Endothelial cell of umbilical vein (primary cell): Measurements from ENCODE around the gene TMEM269. TPM values are rescaled to one million over a fixed set of nuclear protein-coding genes. Genes with fewer than 3 reads are reported as not detected.

ENCODE experiments used
- BruUV-seq: library from RNA; stranded (reverse); fragments of 400-500 nt; replicated peaks from 2 replicates; lab custom pipeline; 2021; lab: Mats Ljungman, UMichigan
- CTCF ChIA-PET: fragments of 300-600, 350-600 bp; sonication (Branson Sonifier 250); formaldehyde crosslinking; loops from one replicate; lab custom pipeline; 2021; ENCODE audit warnings: antibody characterized with exemption, inconsistent platforms; lab: Charles Lee
- POLR2A ChIA-PET: fragments of 300-600, 350-600 bp; sonication (Branson Sonifier 250); formaldehyde crosslinking; loops from one replicate; lab custom pipeline; 2021; ENCODE audit warnings: antibody characterized with exemption, inconsistent platforms; lab: Charles Lee
- DNase-seq: peaks from one replicate; pipeline ENCODE4 v3.0.0-alpha.2; 2011; ENCODE audit warnings: low read depth, low spot score
- FAIRE-seq: peaks from 2 replicates; lab custom pipeline; 2011; peaks lifted over from hg19 to GRCh38; lab: Jason Lieb, UNC
- H2AFZ ChIP-seq: 2 replicates; pipeline ENCODE4 v1.6.0; 2012; ENCODE audit warnings: low read depth, low read length, control low read depth, inconsistent platforms
- H3K27ac ChIP-seq: 2 replicates; pipeline ENCODE4 v1.5.1; 2011; ENCODE audit warnings: low read depth, mild to moderate bottlenecking, control low read depth, low read length, moderate library complexity; ENCODE audit not compliant: insufficient read depth
- H3K27me3 ChIP-seq, 2 experiments: 2 replicates each; pipeline versions ENCODE4 v1.6.0 to v1.6.1; 2011; ENCODE audit warnings: low read length in 2 of 2, mixed read lengths in 1 of 2; ENCODE audit not compliant: control insufficient read depth in 2 of 2, insufficient read depth in 2 of 2
- H3K36me3 ChIP-seq, 2 experiments: 2 replicates in 1 of 2; 3 replicates in 1 of 2; pipeline ENCODE4 v1.5.1; 2011; ENCODE audit warnings: low read length in 2 of 2, mild to moderate bottlenecking in 1 of 2, moderate library complexity in 1 of 2; ENCODE audit not compliant: control insufficient read depth in 2 of 2, insufficient read depth in 2 of 2; ENCODE audit errors: extremely low read depth in 1 of 2
- H3K4me1 ChIP-seq: 3 replicates; pipeline ENCODE4 v1.5.1; 2011; ENCODE audit warnings: mild to moderate bottlenecking, low read length; ENCODE audit not compliant: control insufficient read depth, insufficient read depth; ENCODE audit errors: extremely low read depth
- H3K4me2 ChIP-seq: 2 replicates; pipeline ENCODE4 v1.6.1; 2011; ENCODE audit warnings: low read length, control low read depth, mixed read lengths; ENCODE audit not compliant: insufficient read depth
- H3K4me3 ChIP-seq, 3 experiments: fragments of 200-600 bp in 1 of 3; sonication (generic), shearing (Covaris generic) in 1 of 3; replicated peaks in 1 of 3; 2 replicates each; pipeline ENCODE4 v1.5.1; 2011 to 2016; ENCODE audit warnings: control low read depth in 3 of 3, low read length in 3 of 3, mild to moderate bottlenecking in 2 of 3, inconsistent platforms in 1 of 3, low read depth in 1 of 3, moderate library complexity in 1 of 3; ENCODE audit not compliant: insufficient read depth in 1 of 3
- H3K79me2 ChIP-seq: 2 replicates; pipeline ENCODE4 v1.6.0; 2012; ENCODE audit warnings: low read length, inconsistent platforms; ENCODE audit not compliant: control insufficient read depth, insufficient read depth
- H3K9ac ChIP-seq: replicated peaks from 2 replicates; pipeline ENCODE3; 2011; ENCODE audit warnings: low read length, control low read depth; ENCODE audit not compliant: insufficient read depth; ENCODE audit errors: extremely low read depth
- H3K9me1 ChIP-seq: replicated peaks from 3 replicates; pipeline ENCODE4 v1.6.0; 2011; ENCODE audit warnings: mild to moderate bottlenecking, low read length; ENCODE audit not compliant: control insufficient read depth, insufficient read depth; ENCODE audit errors: extremely low read depth
- H3K9me3 ChIP-seq: replicated peaks from 2 replicates; pipeline ENCODE4 v1.5.1; 2012; ENCODE audit warnings: low read length, inconsistent platforms; ENCODE audit not compliant: control insufficient read depth, insufficient read depth
- H4K20me1 ChIP-seq: replicated peaks from 2 replicates; pipeline ENCODE3; 2011; ENCODE audit warnings: mild to moderate bottlenecking, low read length; ENCODE audit not compliant: control insufficient read depth, insufficient read depth; ENCODE audit errors: extremely low read depth
- EZH2 ChIP-seq: IDR thresholded peaks from 2 replicates; pipeline ENCODE4 v1.6.1; 2012; ENCODE audit warnings: borderline replicate concordance, low read depth, mild to moderate bottlenecking, moderate library complexity, low read length, inconsistent platforms; ENCODE audit not compliant: severe bottlenecking
- FOS ChIP-seq: IDR thresholded peaks from 2 replicates; pipeline ENCODE4 v1.6.1; 2011; ENCODE audit warnings: mild to moderate bottlenecking, low read length, moderate library complexity, borderline replicate concordance; ENCODE audit not compliant: insufficient read depth
- GATA2 ChIP-seq: IDR thresholded peaks from 2 replicates; pipeline ENCODE4 v1.7.0; 2011; ENCODE audit warnings: low read depth, mild to moderate bottlenecking, moderate library complexity, mixed read lengths, low read length; ENCODE audit not compliant: insufficient read length, insufficient read depth
- JUN ChIP-seq: IDR thresholded peaks from 2 replicates; pipeline ENCODE4 v1.6.1; 2011; ENCODE audit warnings: borderline replicate concordance, low read depth; ENCODE audit not compliant: insufficient read length, insufficient read depth
- MYC ChIP-seq: IDR thresholded peaks from one replicate; pipeline ENCODE4 v1.6.1; 2011; ENCODE audit warnings: mild to moderate bottlenecking, low read depth, low read length
- POLR2A ChIP-seq: IDR thresholded peaks from 2 replicates; pipeline ENCODE4 v1.6.1; 2012; ENCODE audit warnings: low read depth, mild to moderate bottlenecking, control low read depth, low read length
- POLR2AphosphoS5 ChIP-seq: IDR thresholded peaks from 2 replicates; pipeline ENCODE4 v1.6.1; 2012; ENCODE audit warnings: low read depth, mild to moderate bottlenecking, control low read depth, low read length, moderate library complexity; ENCODE audit not compliant: insufficient read depth
- dilution Hi-C: fragments of 300-500 bp; cut with MboI; formaldehyde crosslinking; loops from one replicate; pipeline ENCODE4 v1.15.0; 2019; ENCODE audit warnings: low sequenced_read_pairs; ENCODE audit not compliant: extremely low pct_ligation_motif_present
- intact Hi-C: fragments of 100-400 bp; cut with micrococcal nuclease; formaldehyde crosslinking; loops from one replicate; pipeline ENCODE4 v1.10.0; 2022
- polyA plus RNA-seq, 4 experiments: library from polyadenylated mRNA; depleted of rRNA in 3 of 4; stranded (reverse) in 3 of 4; unstranded in 1 of 4; fragments of >200 nt; gene quantifications; 2 replicates each; pipeline versions ENCODE4 v1.2.1 to v1.2.3, GENCODE V29; 2011 to 2012; ENCODE audit warnings: missing spikeins in 1 of 4
- total RNA-seq: library from RNA; stranded (reverse); gene quantifications from 2 replicates; pipeline ENCODE4 v1.2.3, GENCODE V29; 2021
- TF ChIP-seq, protein P1 (sequence below): IDR thresholded peaks from 2 replicates; pipeline ENCODE4 v1.6.1; 2011; ENCODE audit not compliant: insufficient read depth, insufficient read length
- TF ChIP-seq, protein P2 (sequence below), 2 donors: IDR thresholded peaks; 1 replicate in 1 of 2; 2 replicates in 1 of 2; pipeline ENCODE4 v1.5.1; 2011; ENCODE audit warnings: low read length in 2 of 2, mild to moderate bottlenecking in 2 of 2, moderate library complexity in 2 of 2, control low read depth in 1 of 2, inconsistent platforms in 1 of 2, low read depth in 1 of 2; ENCODE audit not compliant: insufficient read depth in 1 of 2; ENCODE audit errors: extremely low read depth in 1 of 2

TMEM269 gene
- total and polyA plus RNA-seq, 2 donors (not counting 3 experiments of a cell fraction or from before 2014, with no cell fraction given) = 0.03 TPM; not detected in 1

DNA sequence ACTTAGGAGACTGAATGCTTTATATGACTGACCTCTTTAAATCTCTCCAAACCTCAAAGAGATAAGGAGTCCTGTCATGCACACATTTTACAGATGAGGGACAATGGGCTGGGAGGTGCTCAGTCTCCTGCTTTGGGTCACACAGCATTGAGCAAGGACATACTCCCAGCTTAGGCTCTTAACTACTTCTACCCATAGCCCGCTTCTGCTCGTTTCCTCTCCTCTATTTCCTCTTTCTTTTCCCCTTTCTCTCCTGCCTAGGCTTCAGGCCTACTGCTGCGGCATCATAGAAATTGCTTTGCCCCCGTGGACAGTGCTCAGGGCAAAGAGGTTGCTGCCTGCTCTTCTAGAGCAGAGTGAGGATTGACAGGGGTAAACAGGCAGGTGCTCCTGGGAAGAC lies 49.2 kb downstream of the TMEM269 start:
- H3K27me3 ChIP-seq = no peaks in the 10 kb centered on the region
- no peaks in the 10 kb centered on the region for H3K9me1 ChIP-seq
- no TSS peak for BruUV-seq
- no peak overlapping the region for H3K27ac ChIP-seq
- H3K36me3 ChIP-seq = no peaks in the 10 kb centered on the region
- POLR2A ChIA-PET = no interaction called here
- CTCF ChIA-PET = interaction anchor here (1.4 kb wide), 1 partner anchor 256 kb away, joined by 3 read pairs; no protein-coding TSS in a partner anchor
- H3K79me2 ChIP-seq = no peaks in the 10 kb centered on the region
- no peak overlapping the region for H2AFZ ChIP-seq
- H3K4me2 ChIP-seq = no peak overlapping the region
- intact Hi-C loops (no loop called here), dilution Hi-C loops (no loop called here)
- H3K4me3 ChIP-seq = no peak overlapping the region
- H4K20me1 ChIP-seq = no peaks in the 10 kb centered on the region
- FAIRE-seq = no peak
- no peak overlapping the region for H3K9ac ChIP-seq
- DNase-seq = no peak
- H3K9me3 ChIP-seq = no peaks in the 10 kb centered on the region
- H3K4me1 ChIP-seq = no peaks in the 10 kb centered on the region
- TF ChIP-seq, protein P1, sequence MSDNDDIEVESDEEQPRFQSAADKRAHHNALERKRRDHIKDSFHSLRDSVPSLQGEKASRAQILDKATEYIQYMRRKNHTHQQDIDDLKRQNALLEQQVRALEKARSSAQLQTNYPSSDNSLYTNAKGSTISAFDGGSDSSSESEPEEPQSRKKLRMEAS = no peak
- TF ChIP-seq MYC (no peak), JUN (no peak), EZH2 (no peak), FOS (no peak), POLR2A (no peak), POLR2AphosphoS5 (no peak), GATA2 (no peak)
- TF ChIP-seq, protein P2, sequence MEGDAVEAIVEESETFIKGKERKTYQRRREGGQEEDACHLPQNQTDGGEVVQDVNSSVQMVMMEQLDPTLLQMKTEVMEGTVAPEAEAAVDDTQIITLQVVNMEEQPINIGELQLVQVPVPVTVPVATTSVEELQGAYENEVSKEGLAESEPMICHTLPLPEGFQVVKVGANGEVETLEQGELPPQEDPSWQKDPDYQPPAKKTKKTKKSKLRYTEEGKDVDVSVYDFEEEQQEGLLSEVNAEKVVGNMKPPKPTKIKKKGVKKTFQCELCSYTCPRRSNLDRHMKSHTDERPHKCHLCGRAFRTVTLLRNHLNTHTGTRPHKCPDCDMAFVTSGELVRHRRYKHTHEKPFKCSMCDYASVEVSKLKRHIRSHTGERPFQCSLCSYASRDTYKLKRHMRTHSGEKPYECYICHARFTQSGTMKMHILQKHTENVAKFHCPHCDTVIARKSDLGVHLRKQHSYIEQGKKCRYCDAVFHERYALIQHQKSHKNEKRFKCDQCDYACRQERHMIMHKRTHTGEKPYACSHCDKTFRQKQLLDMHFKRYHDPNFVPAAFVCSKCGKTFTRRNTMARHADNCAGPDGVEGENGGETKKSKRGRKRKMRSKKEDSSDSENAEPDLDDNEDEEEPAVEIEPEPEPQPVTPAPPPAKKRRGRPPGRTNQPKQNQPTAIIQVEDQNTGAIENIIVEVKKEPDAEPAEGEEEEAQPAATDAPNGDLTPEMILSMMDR (IDR thresholded peaks at IDR 0.05; ENCODE audit: extremely low read depth in 1 of 2, insufficient read depth in 1 of 2, low read depth in 1 of 2, low read length in 2 of 2) = no peak
